Measurements from ENCODE around the gene IFI35. TPM values are rescaled to one million over a fixed set of nuclear protein-coding genes. Genes with fewer than 3 reads are reported as not detected.

The IFI35 gene
- total RNA-seq, 4 donors from 2014 or later, result 21.2 to 36.1 (median 28.8) TPM

DNA sequence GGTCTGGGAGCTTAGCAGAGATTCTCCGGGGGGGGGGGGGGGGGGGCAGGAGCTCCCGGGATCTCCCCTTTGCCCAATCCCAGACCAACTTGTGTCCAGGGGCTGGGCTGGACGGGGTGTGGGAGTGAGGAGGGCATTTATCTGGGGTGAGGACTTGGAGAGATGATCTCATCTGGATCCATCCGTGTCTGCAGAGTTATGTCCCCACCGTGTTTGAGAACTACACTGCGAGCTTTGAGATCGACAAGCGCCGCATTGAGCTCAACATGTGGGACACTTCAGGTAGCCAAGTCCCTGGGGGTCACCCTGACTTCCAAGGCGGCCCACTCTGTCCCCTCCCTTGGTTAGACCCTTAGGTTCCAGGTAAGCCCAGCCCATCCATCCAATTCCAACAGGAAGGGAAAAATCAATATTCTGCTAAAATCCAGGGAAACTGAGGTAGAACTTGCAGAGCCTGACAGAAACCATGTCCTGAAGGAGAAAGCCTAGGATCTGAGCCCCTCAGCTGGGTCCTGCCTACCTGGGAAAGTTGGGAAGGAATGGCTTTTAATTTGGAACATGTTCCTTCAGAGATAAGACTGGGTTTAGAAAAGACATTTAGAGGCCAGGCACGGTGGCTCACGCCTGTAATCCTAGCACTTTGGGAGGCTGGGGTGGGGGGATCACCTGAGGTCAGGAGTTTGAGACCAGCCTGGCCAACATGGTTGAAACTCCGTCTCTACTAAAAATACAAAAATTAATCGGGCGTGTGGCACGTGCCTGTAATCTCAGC is 19.4 kb downstream of the IFI35 start:
- TF ChIP-seq POLR2AphosphoS5 (IDR thresholded peaks at IDR 0.05) (no peak), POLR2A (IDR thresholded peaks at IDR 0.05; ENCODE audit: low read depth) (no peak), EP300 (IDR thresholded peaks at IDR 0.05) (no peak)
- TF ChIP-seq, protein P1, sequence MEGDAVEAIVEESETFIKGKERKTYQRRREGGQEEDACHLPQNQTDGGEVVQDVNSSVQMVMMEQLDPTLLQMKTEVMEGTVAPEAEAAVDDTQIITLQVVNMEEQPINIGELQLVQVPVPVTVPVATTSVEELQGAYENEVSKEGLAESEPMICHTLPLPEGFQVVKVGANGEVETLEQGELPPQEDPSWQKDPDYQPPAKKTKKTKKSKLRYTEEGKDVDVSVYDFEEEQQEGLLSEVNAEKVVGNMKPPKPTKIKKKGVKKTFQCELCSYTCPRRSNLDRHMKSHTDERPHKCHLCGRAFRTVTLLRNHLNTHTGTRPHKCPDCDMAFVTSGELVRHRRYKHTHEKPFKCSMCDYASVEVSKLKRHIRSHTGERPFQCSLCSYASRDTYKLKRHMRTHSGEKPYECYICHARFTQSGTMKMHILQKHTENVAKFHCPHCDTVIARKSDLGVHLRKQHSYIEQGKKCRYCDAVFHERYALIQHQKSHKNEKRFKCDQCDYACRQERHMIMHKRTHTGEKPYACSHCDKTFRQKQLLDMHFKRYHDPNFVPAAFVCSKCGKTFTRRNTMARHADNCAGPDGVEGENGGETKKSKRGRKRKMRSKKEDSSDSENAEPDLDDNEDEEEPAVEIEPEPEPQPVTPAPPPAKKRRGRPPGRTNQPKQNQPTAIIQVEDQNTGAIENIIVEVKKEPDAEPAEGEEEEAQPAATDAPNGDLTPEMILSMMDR (IDR thresholded peaks at IDR 0.05), result no peak
- Histone ChIP-seq H3K4me3 (peak overlapping the region; percentile 61 to 67 (median 63)), H3K27ac (replicated peaks in 1 of 4) (peak overlapping the region; percentile 81 to 87 (median 83)), H3K27me3 (no peaks in the 10 kb centered on the region), H3K4me1 (peaks cover 7 to 29% (median 26%) of the 10 kb centered on the region in 4 donors), H3K9me3 (no peaks in the 10 kb centered on the region), H3K36me3 (no peaks in the 10 kb centered on the region)
- DNase-seq (ENCODE audit: extremely low spot score), result no peak
- 62% methylated on average over 16 of the region's 16 CpGs for WGBS
- intact Hi-C loops (cut with DNase I), result loop anchor here (2.0 kb wide), 1 partner anchor 99 kb away; the partner anchor contains the start of gene BRCA1

DNA sequence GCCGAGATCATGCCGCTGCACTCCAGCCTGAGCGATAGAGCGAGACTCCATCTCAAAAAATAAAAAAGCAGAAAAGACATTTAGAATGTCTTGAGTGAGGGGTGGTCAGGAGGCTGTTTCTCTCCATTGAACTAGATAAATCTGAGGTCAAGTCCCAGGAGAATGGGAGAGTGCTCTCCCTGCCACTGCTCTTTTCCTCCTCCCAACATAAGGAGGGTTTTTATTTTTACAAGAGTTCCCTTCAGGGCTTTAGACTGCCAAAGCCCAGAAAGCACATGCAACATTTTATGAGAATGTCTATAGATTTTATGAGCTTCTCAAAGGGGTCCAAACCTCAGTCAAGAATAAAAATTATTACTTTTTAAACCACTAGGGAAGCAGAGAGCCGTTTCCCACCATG is 20.0 kb downstream of the IFI35 start:
- intact Hi-C loops (cut with DNase I), result no loop called here
- no peaks in the 10 kb centered on the region for H3K36me3 ChIP-seq
- peaks cover 6 to 26% (median 23%) of the 10 kb centered on the region in 4 donors for H3K4me1 ChIP-seq
- peak overlapping the region in 1 of 4 donors; percentile 87 for H3K27ac ChIP-seq (replicated peaks in 1 of 4)
- H3K9me3 ChIP-seq, result no peaks in the 10 kb centered on the region
- no peak overlapping the region for H3K4me3 ChIP-seq
- 69% methylated on average over 5 of the region's 5 CpGs for WGBS
- DNase-seq (ENCODE audit: extremely low spot score), result no peak
- no peaks in the 10 kb centered on the region for H3K27me3 ChIP-seq
- TF ChIP-seq POLR2AphosphoS5 (IDR thresholded peaks at IDR 0.05), result no peak
- TF ChIP-seq POLR2A (IDR thresholded peaks at IDR 0.05; ENCODE audit: low read depth), result no peak

DNA sequence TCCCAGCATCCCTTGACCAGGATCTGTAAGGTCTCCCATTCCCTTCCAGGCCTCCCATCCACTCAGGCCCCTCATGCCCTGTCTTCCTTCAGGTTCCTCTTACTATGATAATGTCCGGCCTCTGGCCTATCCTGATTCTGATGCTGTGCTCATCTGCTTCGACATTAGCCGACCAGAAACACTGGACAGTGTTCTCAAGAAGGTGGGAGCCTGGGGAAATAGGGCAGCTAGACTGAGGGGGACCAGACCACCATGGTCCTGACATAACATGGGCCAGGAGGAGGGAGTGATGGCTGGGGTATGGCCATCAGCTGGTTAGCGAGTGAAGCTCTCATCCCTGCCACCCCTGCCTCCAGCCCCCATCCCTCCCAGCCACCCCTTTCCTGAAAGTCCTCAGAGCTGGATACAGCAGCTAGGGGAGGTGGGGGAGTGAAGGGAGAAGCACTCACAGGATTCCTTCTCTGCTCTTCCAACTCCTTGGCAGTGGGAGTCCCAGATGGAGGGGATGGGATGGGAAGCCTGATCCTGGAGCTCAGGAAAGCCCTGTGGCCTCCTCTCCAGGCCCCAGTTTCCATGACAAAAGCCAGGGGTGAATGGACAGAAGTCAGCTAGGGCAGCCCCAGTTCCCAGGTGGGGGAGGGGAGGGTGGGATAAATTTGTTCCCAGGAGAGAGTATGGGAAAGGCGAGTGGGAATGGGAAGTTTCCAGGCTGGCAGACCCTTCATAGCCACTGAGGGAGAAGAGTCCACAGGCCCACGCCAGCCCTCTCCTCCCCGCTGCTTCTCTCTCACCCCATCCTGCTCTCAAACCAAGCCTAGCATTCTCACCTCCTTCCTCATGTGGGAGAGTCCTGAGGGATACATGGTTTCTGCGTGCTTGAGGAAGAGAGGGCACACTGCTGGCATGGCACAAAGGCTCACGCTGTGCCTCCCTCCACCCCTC is 20.8 kb downstream of the IFI35 start:
- TF ChIP-seq, protein P1 (IDR thresholded peaks at IDR 0.05), result no peak
- no peak for TF ChIP-seq POLR2A (IDR thresholded peaks at IDR 0.05; ENCODE audit: low read depth)
- TF ChIP-seq POLR2AphosphoS5 (IDR thresholded peaks at IDR 0.05), result no peak
- no peak for TF ChIP-seq EP300 (IDR thresholded peaks at IDR 0.05)
- no peaks in the 10 kb centered on the region for H3K36me3 ChIP-seq
- peaks cover 6 to 26% (median 22%) of the 10 kb centered on the region in 4 donors for H3K4me1 ChIP-seq
- WGBS, result 81% methylated on average over 9 of the region's 9 CpGs
- DNase-seq (ENCODE audit: extremely low spot score), result no peak
- intact Hi-C loops (cut with DNase I), result no loop called here
- no peak overlapping the region for H3K27ac ChIP-seq (replicated peaks in 1 of 4)
- no peaks in the 10 kb centered on the region for H3K27me3 ChIP-seq
- no peak overlapping the region for H3K4me3 ChIP-seq
- no peaks in the 10 kb centered on the region for H3K9me3 ChIP-seq

DNA sequence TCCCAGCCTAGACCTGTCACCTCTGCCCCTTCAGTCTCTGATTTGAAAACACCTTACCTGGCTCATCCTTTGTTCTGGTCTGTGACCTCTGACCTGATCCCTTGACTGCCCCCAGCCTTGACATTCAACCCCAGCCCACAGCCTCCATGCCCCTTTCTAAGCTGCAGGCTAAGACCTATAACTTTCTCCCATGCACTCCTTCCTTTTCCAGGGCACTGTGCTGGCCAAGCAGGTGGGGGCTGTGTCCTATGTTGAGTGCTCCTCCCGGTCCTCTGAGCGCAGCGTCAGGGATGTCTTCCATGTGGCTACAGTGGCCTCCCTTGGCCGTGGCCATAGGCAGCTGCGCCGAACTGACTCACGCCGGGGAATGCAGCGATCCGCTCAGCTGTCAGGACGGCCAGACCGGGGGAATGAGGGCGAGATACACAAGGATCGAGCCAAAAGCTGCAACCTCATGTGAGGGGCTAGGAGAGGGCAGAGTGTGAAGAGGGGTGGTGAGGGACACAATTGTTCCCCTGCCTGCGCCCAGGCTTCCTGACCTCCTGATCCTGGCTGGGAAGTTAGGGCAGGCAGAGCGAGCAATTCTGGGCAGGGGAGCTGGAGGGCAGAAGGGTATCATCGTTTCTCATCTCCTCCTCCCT is 21.8 kb downstream of the IFI35 start:
- Histone ChIP-seq H3K36me3 (no peaks in the 10 kb centered on the region), H3K9me3 (no peaks in the 10 kb centered on the region), H3K27ac (replicated peaks in 1 of 4) (no peak overlapping the region), H3K4me3 (no peak overlapping the region), H3K4me1 (peaks cover 0 to 18% (median 14%) of the 10 kb centered on the region in 4 donors), H3K27me3 (no peaks in the 10 kb centered on the region)
- TF ChIP-seq, protein P1 (IDR thresholded peaks at IDR 0.05), result no peak
- TF ChIP-seq POLR2A (IDR thresholded peaks at IDR 0.05; ENCODE audit: low read depth), result no peak
- TF ChIP-seq EP300 (IDR thresholded peaks at IDR 0.05), result no peak
- no peak for TF ChIP-seq POLR2AphosphoS5 (IDR thresholded peaks at IDR 0.05)
- 86% methylated on average over 17 of the region's 17 CpGs for WGBS
- DNase-seq (ENCODE audit: extremely low spot score), result no peak
- intact Hi-C loops (cut with DNase I), result no loop called here

Data from esophagus muscularis mucosa (tissue), 4 donors.